Spleen (tissue), 7 donors: ENCODE measurements around the gene DET1.

ENCODE experiments used
- CTCF ChIP-seq, 11 experiments: fragments of 200-600 bp in 7 of 11; fragments of 450-650 bp in 4 of 11; sonication (generic) in 4 of 11; IDR thresholded peaks in 8 of 11; conservative IDR thresholded peaks in 3 of 11; 1 replicate in 7 of 11; 2 replicates in 4 of 11; pipeline versions ENCODE4 v1.4.0 to v1.8.0; 2016 to 2021; ENCODE audit warnings: antibody characterized with exemption in 11 of 11, inconsistent platforms in 4 of 11, mild to moderate bottlenecking in 1 of 11
- POLR2A ChIP-seq, 3 donors: fragments of 450-650 bp; IDR thresholded peaks; one replicate each; pipeline ENCODE4 v1.5.1; 2017; ENCODE audit warnings: antibody characterized with exemption in 3 of 3, mild to moderate bottlenecking in 1 of 3
- donor health status: DM: no; HTN: no; CAD: no; lungs with moderate emphysema.
- donor health status: DM: no; HTN: no; CAD: no.
- donor health status: DM: no; HTN: no; CAD: no.

- TF ChIP-seq CTCF (IDR thresholded peaks at IDR 0.05 in 8 of 11, conservative IDR thresholded peaks at IDR 0.05 in 3 of 11) = no peak
- no peak for TF ChIP-seq POLR2A (IDR thresholded peaks at IDR 0.05)
Observed at GRCh38 chr15:88463870-88464532, 82.5 kb downstream of the DET1 start.
